Brain microvascular endothelial cell (primary cell): Measurements from ENCODE around the gene TNFSF11.

Experiments
- DNase-seq: peaks from one replicate; pipeline ENCODE4 v3.0.0-alpha.2; 2020
- H3K27ac ChIP-seq: fragments of 250-450 bp; sonication (Bioruptor Pico); 2 replicates; pipeline ENCODE4 v1.5.1; 2020; ENCODE audit warnings: mild to moderate bottlenecking, moderate library complexity
- H3K27me3 ChIP-seq: fragments of 250-450 bp; sonication (Bioruptor Pico); replicated peaks from 2 replicates; pipeline ENCODE4 v1.5.1; 2020; ENCODE audit warnings: mild to moderate bottlenecking
- H3K36me3 ChIP-seq: fragments of 250-450 bp; sonication (Bioruptor Pico); replicated peaks from 2 replicates; pipeline ENCODE4 v1.5.1; 2020; ENCODE audit warnings: mild to moderate bottlenecking
- H3K4me3 ChIP-seq: 2 replicates; pipeline ENCODE4 v1.5.1; 2011; ENCODE audit warnings: low read depth, mild to moderate bottlenecking, control low read depth, low read length, moderate library complexity
- in situ Hi-C: cut with HindIII; loops from 2 replicates; pipeline ENCODE4 v1.10.0; 2017; ENCODE audit warnings: low sequenced_read_pairs, low pct_ligation_motif_present
- TF ChIP-seq, protein P1 (sequence below): IDR thresholded peaks from 2 replicates; pipeline ENCODE4 v1.5.1; 2011; ENCODE audit warnings: low read depth, mild to moderate bottlenecking, moderate library complexity, low read length, control low read depth, inconsistent platforms; ENCODE audit errors: missing control alignments

Gene TNFSF11

DNA sequence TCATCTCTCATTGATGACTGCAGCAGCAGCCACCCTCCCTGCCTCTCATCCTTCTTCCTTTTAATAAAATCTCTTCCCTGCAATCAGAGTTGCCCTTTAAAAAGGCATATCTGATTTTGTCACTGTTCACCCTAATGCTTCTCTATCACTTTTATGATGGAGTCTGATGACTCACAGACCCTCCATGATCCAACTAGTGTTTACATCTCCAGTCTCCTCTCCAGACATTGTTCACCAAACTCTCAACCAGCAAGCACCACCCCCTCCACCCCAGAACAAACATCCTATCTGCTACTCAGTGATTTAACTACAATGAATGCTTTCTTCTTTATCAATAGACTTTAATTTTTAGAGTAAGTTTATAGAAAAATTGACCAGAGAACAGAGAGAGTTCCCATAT lies 59.5 kb downstream of the TNFSF11 start:
- in situ Hi-C loops = no loop called here
- DNase-seq = peak; percentile 5
- Histone ChIP-seq H3K27me3 (no peaks in the 10 kb centered on the region), H3K4me3 (no peak overlapping the region), H3K27ac (no peak overlapping the region), H3K36me3 (no peaks in the 10 kb centered on the region)
- TF ChIP-seq, protein P1, sequence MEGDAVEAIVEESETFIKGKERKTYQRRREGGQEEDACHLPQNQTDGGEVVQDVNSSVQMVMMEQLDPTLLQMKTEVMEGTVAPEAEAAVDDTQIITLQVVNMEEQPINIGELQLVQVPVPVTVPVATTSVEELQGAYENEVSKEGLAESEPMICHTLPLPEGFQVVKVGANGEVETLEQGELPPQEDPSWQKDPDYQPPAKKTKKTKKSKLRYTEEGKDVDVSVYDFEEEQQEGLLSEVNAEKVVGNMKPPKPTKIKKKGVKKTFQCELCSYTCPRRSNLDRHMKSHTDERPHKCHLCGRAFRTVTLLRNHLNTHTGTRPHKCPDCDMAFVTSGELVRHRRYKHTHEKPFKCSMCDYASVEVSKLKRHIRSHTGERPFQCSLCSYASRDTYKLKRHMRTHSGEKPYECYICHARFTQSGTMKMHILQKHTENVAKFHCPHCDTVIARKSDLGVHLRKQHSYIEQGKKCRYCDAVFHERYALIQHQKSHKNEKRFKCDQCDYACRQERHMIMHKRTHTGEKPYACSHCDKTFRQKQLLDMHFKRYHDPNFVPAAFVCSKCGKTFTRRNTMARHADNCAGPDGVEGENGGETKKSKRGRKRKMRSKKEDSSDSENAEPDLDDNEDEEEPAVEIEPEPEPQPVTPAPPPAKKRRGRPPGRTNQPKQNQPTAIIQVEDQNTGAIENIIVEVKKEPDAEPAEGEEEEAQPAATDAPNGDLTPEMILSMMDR = no peak

DNA sequence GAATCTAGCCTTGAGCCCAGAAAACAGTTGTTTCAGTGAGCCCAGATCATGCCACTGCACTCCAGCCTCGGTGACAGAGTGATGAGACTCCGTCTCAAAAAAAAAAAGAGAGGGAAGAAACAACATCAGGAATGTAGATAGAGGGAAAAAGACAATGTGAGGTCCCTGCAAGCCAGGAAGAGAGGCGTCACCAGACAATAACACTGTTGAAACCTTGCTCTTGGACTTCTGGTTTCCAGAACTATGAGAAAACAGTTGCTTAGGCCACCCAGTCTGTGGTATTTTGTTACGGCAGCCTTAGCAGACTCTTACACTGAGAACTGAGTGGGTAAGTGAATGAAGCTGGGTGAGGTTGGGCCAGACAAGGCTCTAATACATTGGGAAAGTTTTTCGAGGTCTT lies 64.1 kb downstream of the TNFSF11 start:
- H3K27me3 ChIP-seq = no peaks in the 10 kb centered on the region
- in situ Hi-C loops = no loop called here
- TF ChIP-seq, protein P1 = no peak

DNA sequence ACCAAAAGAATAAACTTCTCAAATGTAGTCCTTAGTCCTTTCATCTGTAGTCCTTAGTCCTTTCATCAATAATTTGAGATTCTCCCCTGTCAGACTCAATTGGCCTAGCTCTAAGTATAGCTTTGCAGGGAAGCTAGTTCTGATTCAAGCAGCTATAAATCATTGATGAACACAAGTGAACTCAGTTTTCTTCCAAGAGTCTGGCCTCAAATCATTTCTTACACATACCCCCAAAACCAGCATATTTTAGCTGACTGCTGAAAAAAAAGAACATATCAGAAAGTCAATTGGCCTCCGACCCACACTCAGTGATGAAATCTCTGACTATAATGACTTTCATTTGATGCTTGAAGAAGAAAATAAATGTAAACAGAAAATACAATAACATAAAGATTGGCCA lies 64.9 kb downstream of the TNFSF11 start:
- no peak for DNase-seq
- no peaks in the 10 kb centered on the region for H3K36me3 ChIP-seq
- no peak overlapping the region for H3K27ac ChIP-seq
- H3K27me3 ChIP-seq = no peaks in the 10 kb centered on the region
- in situ Hi-C loops = no loop called here
- TF ChIP-seq, protein P1 = no peak
- no peak overlapping the region for H3K4me3 ChIP-seq

More for the DNA sequence above, 64.1 kb downstream of the TNFSF11 start:
- DNase-seq = no peak
- Histone ChIP-seq H3K27ac (no peak overlapping the region), H3K4me3 (no peak overlapping the region), H3K36me3 (no peaks in the 10 kb centered on the region)

DNA sequence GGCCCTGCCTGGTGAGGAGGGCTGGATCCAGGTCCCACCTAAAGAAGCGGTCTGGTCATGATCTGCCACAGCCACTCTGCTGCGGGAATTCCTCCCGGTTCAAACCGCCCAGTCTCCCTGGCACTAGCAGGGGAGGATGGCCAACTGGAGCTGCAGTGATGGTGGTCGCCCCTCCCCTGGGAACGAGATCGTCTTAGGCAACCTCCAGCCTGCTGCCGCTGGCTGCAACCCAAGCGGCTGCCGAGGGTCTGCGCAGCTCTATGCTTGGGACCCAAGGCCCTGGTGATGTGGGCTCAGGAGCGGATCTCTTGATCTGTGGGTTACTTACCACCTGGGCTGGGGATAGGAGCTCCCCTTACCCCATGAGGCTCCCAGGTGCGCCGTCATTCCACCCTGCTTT lies 69.1 kb downstream of the TNFSF11 start:
- no peak for DNase-seq
- TF ChIP-seq, protein P1 = no peak
- no peak overlapping the region for H3K27ac ChIP-seq
- H3K36me3 ChIP-seq = no peaks in the 10 kb centered on the region
- no peak overlapping the region for H3K4me3 ChIP-seq
- in situ Hi-C loops = no loop called here
- H3K27me3 ChIP-seq = no peaks in the 10 kb centered on the region

DNA sequence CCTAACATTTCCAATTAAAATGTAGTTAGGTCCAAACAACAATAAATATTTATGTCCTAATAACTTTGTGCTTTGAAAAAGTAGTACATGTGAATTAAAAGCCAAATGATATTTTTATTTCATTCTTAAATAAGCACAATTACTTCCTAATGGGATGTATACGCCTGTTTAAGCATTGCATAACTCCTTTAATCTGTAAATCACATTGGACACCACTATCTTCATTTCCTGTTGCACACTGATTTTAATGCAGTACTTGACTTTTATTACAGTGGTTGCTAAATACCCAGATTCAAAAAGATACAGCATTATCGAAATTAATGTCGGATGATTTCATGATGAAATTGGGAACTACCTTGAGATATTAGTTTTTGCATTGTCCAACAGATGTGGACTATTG lies 70.9 kb downstream of the TNFSF11 start:
- Histone ChIP-seq H3K27me3 (no peaks in the 10 kb centered on the region), H3K4me3 (no peak overlapping the region), H3K27ac (no peak overlapping the region), H3K36me3 (no peaks in the 10 kb centered on the region)
- in situ Hi-C loops = no loop called here
- DNase-seq = no peak
- TF ChIP-seq, protein P1 = no peak

DNA sequence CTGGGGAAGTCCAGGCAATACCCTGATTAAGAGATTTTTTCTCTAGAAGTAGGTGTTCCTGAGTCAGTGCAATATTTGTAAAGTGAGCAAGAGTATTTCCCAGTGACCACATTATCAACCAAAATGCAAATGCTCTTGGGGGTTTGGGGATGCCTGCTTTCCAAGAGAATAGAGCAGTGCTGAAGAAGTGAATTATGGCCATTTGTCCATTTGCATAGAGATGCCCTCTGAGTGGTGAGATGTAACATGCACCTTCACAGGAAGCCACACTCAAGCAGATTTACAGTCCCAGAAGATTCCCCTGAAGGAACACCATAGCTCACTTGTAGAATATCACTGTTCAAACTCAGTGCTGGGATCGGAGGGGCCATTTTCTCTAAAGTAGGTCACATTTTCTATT lies 71.8 kb downstream of the TNFSF11 start:
- Histone ChIP-seq H3K27me3 (no peaks in the 10 kb centered on the region), H3K4me3 (no peak overlapping the region), H3K27ac (no peak overlapping the region), H3K36me3 (no peaks in the 10 kb centered on the region)
- TF ChIP-seq, protein P1 = no peak
- no peak for DNase-seq
- in situ Hi-C loops = no loop called here
